Nephron (organoid): ENCODE results near the gene CMC1.

Experiments
- H3K27ac Mint-ChIP-seq, 3 experiments: 2 replicates each; pipeline ENCODE4 v1.8.0; 2020; ENCODE audit warnings: mixed read lengths in 3 of 3, mild to moderate bottlenecking in 2 of 3, moderate library complexity in 1 of 3
- H3K27me3 Mint-ChIP-seq: 2 replicates; pipeline ENCODE4 v1.8.0; 2021; ENCODE audit warnings: low read depth, mild to moderate bottlenecking, moderate library complexity, mixed read lengths
- H3K36me3 Mint-ChIP-seq: 2 replicates; pipeline ENCODE4 v1.8.0; 2020; ENCODE audit warnings: low read depth, mixed read lengths
- H3K4me1 Mint-ChIP-seq: 2 replicates; pipeline ENCODE4 v1.8.0; 2020; ENCODE audit warnings: mixed read lengths
- H3K4me3 Mint-ChIP-seq, 3 experiments: 2 replicates each; pipeline ENCODE4 v1.8.0; 2020; ENCODE audit warnings: mild to moderate bottlenecking in 3 of 3, mixed read lengths in 3 of 3, moderate library complexity in 2 of 3
- H3K9me3 Mint-ChIP-seq: 2 replicates; pipeline ENCODE4 v1.8.0; 2020; ENCODE audit warnings: mixed read lengths
- CTCF ChIP-seq, 3 experiments: fragments of 200-600 bp; sonication (generic); IDR thresholded peaks; one replicate each; pipeline ENCODE4 v1.5.0; 2021; ENCODE audit warnings: antibody characterized with exemption in 3 of 3; ENCODE audit not compliant: unreplicated experiment in 3 of 3

CMC1 gene

GRCh38 chr3:28280781-28281180 is 39.4 kb downstream of the CMC1 start:
- Mint-ChIP-seq H3K4me1 (no peaks in the 10 kb centered on the region), H3K36me3 (peaks cover 10% of the 10 kb centered on the region), H3K27ac (no peak overlapping the region), H3K4me3 (no peak overlapping the region), H3K9me3 (no peaks in the 10 kb centered on the region), H3K27me3 (no peaks in the 10 kb centered on the region)
- TF ChIP-seq CTCF (IDR thresholded peaks at IDR 0.05; ENCODE audit: unreplicated experiment in 3 of 3), result no peak

GRCh38 chr3:28286595-28286994 is 45.2 kb downstream of the CMC1 start:
- no peaks in the 10 kb centered on the region for H3K4me1 Mint-ChIP-seq
- peak; percentile 48 to 60 (median 56) for TF ChIP-seq CTCF (IDR thresholded peaks at IDR 0.05; ENCODE audit: unreplicated experiment in 3 of 3)
- no peak overlapping the region for H3K27ac Mint-ChIP-seq
- no peak overlapping the region for H3K4me3 Mint-ChIP-seq
- H3K9me3 Mint-ChIP-seq, result no peaks in the 10 kb centered on the region
- no peaks in the 10 kb centered on the region for H3K27me3 Mint-ChIP-seq
- H3K36me3 Mint-ChIP-seq, result peaks cover 3% of the 10 kb centered on the region

DNA sequence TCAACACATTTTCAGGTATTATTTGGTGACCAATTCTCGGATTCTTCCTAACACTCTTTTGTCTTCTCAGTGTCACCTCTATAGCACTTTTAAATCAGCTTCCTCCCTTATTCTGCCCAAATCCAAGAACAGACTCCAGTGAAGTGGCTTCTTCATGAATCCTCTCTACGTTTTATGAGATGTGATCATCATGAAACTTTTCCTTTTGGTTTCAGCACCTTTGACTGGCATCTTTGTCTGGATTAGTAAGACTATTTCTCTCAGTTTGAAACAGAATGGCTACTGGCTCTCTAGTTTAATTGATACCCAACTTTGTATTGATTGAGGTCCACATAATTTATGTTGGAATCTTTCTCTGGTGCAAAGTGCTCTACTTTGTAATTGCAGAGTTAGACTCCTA is 45.6 kb downstream of the CMC1 start:
- no peak for TF ChIP-seq CTCF (IDR thresholded peaks at IDR 0.05; ENCODE audit: unreplicated experiment in 3 of 3)
- H3K27me3 Mint-ChIP-seq, result no peaks in the 10 kb centered on the region
- H3K4me3 Mint-ChIP-seq, result no peak overlapping the region
- no peak overlapping the region for H3K27ac Mint-ChIP-seq
- peaks cover 5% of the 10 kb centered on the region for H3K36me3 Mint-ChIP-seq
- H3K4me1 Mint-ChIP-seq, result no peaks in the 10 kb centered on the region
- H3K9me3 Mint-ChIP-seq, result no peaks in the 10 kb centered on the region

- Mint-ChIP-seq H3K4me1 (no peaks in the 10 kb centered on the region), H3K36me3 (peaks cover 5% of the 10 kb centered on the region), H3K9me3 (no peaks in the 10 kb centered on the region), H3K27me3 (no peaks in the 10 kb centered on the region), H3K27ac (no peak overlapping the region), H3K4me3 (no peak overlapping the region)
- TF ChIP-seq CTCF (IDR thresholded peaks at IDR 0.05; ENCODE audit: unreplicated experiment in 3 of 3), result no peak
Measured at GRCh38 chr3:28290863-28291300, 49.5 kb downstream of the CMC1 start.

- H3K4me1 Mint-ChIP-seq, result no peaks in the 10 kb centered on the region
- H3K27ac Mint-ChIP-seq, result no peak overlapping the region
- no peak for TF ChIP-seq CTCF (IDR thresholded peaks at IDR 0.05; ENCODE audit: unreplicated experiment in 3 of 3)
- H3K9me3 Mint-ChIP-seq, result no peaks in the 10 kb centered on the region
- H3K27me3 Mint-ChIP-seq, result no peaks in the 10 kb centered on the region
- H3K4me3 Mint-ChIP-seq, result no peak overlapping the region
- peaks cover 5% of the 10 kb centered on the region for H3K36me3 Mint-ChIP-seq
Measured at GRCh38 chr3:28291577-28291976, 50.2 kb downstream of the CMC1 start.

DNA sequence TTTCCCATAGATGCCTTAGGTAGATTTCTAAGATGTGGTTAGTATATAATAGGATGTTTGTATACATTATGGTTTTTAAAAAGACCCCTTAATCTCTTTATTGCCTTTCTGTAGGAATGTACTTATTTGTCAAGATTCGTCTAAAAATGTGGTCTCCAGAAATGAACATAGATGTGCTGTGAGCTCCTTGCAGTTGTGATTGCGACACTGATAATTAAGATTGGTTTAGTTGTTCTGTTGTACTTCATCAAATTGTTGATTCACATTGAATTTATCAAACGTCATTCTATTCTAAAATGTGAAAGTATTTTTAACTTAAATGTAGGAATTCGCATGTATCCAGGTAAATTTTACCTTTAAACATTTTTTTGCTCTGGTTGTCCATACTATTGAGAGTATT is 51.2 kb downstream of the CMC1 start:
- no peaks in the 10 kb centered on the region for H3K9me3 Mint-ChIP-seq
- H3K4me3 Mint-ChIP-seq, result no peak overlapping the region
- H3K36me3 Mint-ChIP-seq, result peaks cover 5% of the 10 kb centered on the region
- no peaks in the 10 kb centered on the region for H3K27me3 Mint-ChIP-seq
- no peak overlapping the region for H3K27ac Mint-ChIP-seq
- H3K4me1 Mint-ChIP-seq, result no peaks in the 10 kb centered on the region
- no peak for TF ChIP-seq CTCF (IDR thresholded peaks at IDR 0.05; ENCODE audit: unreplicated experiment in 3 of 3)
